Neural cell (in vitro differentiated cells): Measurements from ENCODE around the gene PKNOX1. TPM values are rescaled to one million over a fixed set of nuclear protein-coding genes. Genes with fewer than 3 reads are reported as not detected.

Source experiments
- H2AFZ ChIP-seq: fragments of 200-600, 300-800 bp; sonication (generic), shearing (Covaris generic); 2 replicates; pipeline ENCODE4 v1.6.0; 2014; ENCODE audit warnings: low read depth, mild to moderate bottlenecking, antibody characterized with exemption, low read length, moderate library complexity
- H3F3A ChIP-seq: fragments of 200-600 bp; shearing (Covaris generic); 2 replicates; pipeline ENCODE4 v1.6.1; 2016; ENCODE audit warnings: mild to moderate bottlenecking, moderate library complexity, mixed read lengths, antibody characterized with exemption, low read length; ENCODE audit not compliant: insufficient read depth, poor library complexity, severe bottlenecking
- H3K27ac ChIP-seq: fragments of 200-600, 300-800 bp; sonication (generic), shearing (Covaris generic); 2 replicates; pipeline ENCODE4 v1.5.1; 2014; ENCODE audit warnings: mild to moderate bottlenecking, low read length, moderate library complexity
- H3K27me3 ChIP-seq: fragments of 300-800, 200-600 bp; sonication (generic), shearing (Covaris generic); 2 replicates; pipeline ENCODE4 v1.6.0; 2014; ENCODE audit warnings: mild to moderate bottlenecking, low read depth, low read length, moderate library complexity; ENCODE audit not compliant: insufficient read depth
- H3K36me3 ChIP-seq: fragments of 300-800, 200-600 bp; sonication (generic), shearing (Covaris generic); 2 replicates; pipeline ENCODE4 v1.5.1; 2014; ENCODE audit warnings: mild to moderate bottlenecking, antibody characterized with exemption, low read length, moderate library complexity; ENCODE audit not compliant: insufficient read depth
- H3K4me2 ChIP-seq: fragments of 300-800, 200-600 bp; sonication (generic), shearing (Covaris generic); 2 replicates; pipeline ENCODE4 v1.6.0; 2014; ENCODE audit warnings: mild to moderate bottlenecking, low read length
- H3K4me3 ChIP-seq: fragments of 300-800, 200-600 bp; sonication (generic), shearing (Covaris generic); 2 replicates; pipeline ENCODE4 v1.5.1; 2014; ENCODE audit warnings: mild to moderate bottlenecking, low read length, moderate library complexity
- H3K79me2 ChIP-seq: fragments of 200-600 bp; shearing (Covaris generic); replicated peaks from 2 replicates; pipeline ENCODE4 v1.6.0; 2014; ENCODE audit warnings: mild to moderate bottlenecking, low read length, moderate library complexity; ENCODE audit not compliant: insufficient read depth
- H3K9ac ChIP-seq: fragments of 300-800, 200-600 bp; sonication (generic), shearing (Covaris generic); 2 replicates; pipeline ENCODE4 v1.6.1; 2016; ENCODE audit warnings: mild to moderate bottlenecking, low read length, mixed read lengths
- H3K9me2 ChIP-seq: fragments of 200-600 bp; shearing (Covaris generic); 2 replicates; pipeline ENCODE4 v1.6.1; 2016; ENCODE audit warnings: mild to moderate bottlenecking, low read length, mixed read lengths; ENCODE audit not compliant: insufficient read depth
- H3K9me3 ChIP-seq: fragments of 200-600, 300-800 bp; sonication (generic), shearing (Covaris generic); 2 replicates; pipeline ENCODE4 v1.6.1; 2016; ENCODE audit warnings: mild to moderate bottlenecking, mixed run types, low read length, moderate library complexity, mixed read lengths
- H4K20me1 ChIP-seq: fragments of 200-600 bp; shearing (Covaris generic); 2 replicates; pipeline ENCODE4 v1.6.1; 2016; ENCODE audit warnings: mild to moderate bottlenecking, mixed run types; ENCODE audit not compliant: insufficient read depth
- EP300 ChIP-seq: fragments of 450-650 bp; conservative IDR thresholded peaks from 2 replicates; pipeline ENCODE4 v1.6.1; 2014; ENCODE audit warnings: antibody characterized with exemption, mild to moderate bottlenecking, moderate library complexity; ENCODE audit not compliant: poor library complexity, severe bottlenecking
- EZH2 ChIP-seq: fragments of 200-600, 300-800 bp; shearing (Covaris generic), sonication (generic); IDR thresholded peaks from 2 replicates; pipeline ENCODE4 v1.6.1; 2014; ENCODE audit warnings: antibody characterized with exemption, low read length, borderline replicate concordance, mild to moderate bottlenecking; ENCODE audit not compliant: insufficient read depth, poor library complexity, severe bottlenecking
- MXI1 ChIP-seq: fragments of 450-650 bp; conservative IDR thresholded peaks from 2 replicates; pipeline ENCODE4 v1.6.1; 2014; ENCODE audit warnings: antibody characterized with exemption, mild to moderate bottlenecking; ENCODE audit not compliant: poor library complexity, severe bottlenecking
- POLR2AphosphoS5 ChIP-seq: IDR thresholded peaks from 2 replicates; pipeline ENCODE4 v1.6.1; 2012
- RAD21 ChIP-seq: fragments of 450-650 bp; conservative IDR thresholded peaks from 2 replicates; pipeline ENCODE4 v1.6.1; 2014; ENCODE audit warnings: antibody characterized with exemption, mild to moderate bottlenecking, moderate library complexity
- SMC3 ChIP-seq: fragments of 450-650 bp; conservative IDR thresholded peaks from 2 replicates; pipeline ENCODE4 v1.6.1; 2014; ENCODE audit warnings: antibody characterized with exemption, mild to moderate bottlenecking, moderate library complexity; ENCODE audit not compliant: poor library complexity
- TAF1 ChIP-seq: IDR thresholded peaks from 2 replicates; pipeline ENCODE4 v1.6.1; 2012; ENCODE audit warnings: low read depth
- polyA plus RNA-seq: library from polyadenylated mRNA; depleted of rRNA; stranded (reverse); fragments of >200 nt; gene quantifications from 2 replicates; pipeline ENCODE4 v1.2.3, GENCODE V29; 2014
- TF ChIP-seq, protein P1 (sequence below): IDR thresholded peaks from 2 replicates; pipeline ENCODE4 v1.6.1; 2012; ENCODE audit warnings: borderline replicate concordance
- TF ChIP-seq, protein P2 (sequence below): fragments of 450-650 bp; IDR thresholded peaks from 2 replicates; pipeline ENCODE4 v1.5.1; 2014; ENCODE audit warnings: antibody characterized with exemption, mild to moderate bottlenecking, moderate library complexity; ENCODE audit not compliant: poor library complexity, severe bottlenecking

PKNOX1 gene
- polyA plus RNA-seq, 1 donor from 2014 or later = 6.9 TPM

DNA sequence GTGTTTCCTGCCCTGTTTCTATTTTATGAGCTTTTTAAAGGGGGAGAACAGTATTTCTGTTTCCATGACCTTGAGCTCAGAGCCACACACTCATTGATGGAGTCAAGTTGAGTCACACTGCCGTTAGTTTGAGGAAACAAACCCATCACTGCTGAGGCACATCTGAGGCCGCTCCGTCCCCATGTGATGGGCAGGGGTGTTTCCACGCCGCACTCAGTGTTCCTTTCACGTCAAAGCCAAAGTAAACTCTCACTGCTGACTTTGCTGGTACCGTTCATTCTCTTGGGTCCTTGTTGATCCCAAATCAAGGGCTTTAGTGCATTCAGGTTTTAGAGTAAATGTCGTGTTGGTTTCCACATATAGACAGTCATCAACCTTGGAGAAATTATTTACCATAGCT, 48.8 kb downstream of the PKNOX1 start:
- peaks cover 4% of the 10 kb centered on the region for H3K36me3 ChIP-seq
- no peaks in the 10 kb centered on the region for H3K9me3 ChIP-seq
- no peak overlapping the region for H3K4me2 ChIP-seq
- no peaks in the 10 kb centered on the region for H3F3A ChIP-seq
- H3K9me2 ChIP-seq = no peaks in the 10 kb centered on the region
- no peaks in the 10 kb centered on the region for H3K79me2 ChIP-seq
- H2AFZ ChIP-seq = no peak overlapping the region
- no peak overlapping the region for H3K27ac ChIP-seq
- H3K4me3 ChIP-seq = no peak overlapping the region
- no peak overlapping the region for H3K9ac ChIP-seq
- TF ChIP-seq, protein P1, sequence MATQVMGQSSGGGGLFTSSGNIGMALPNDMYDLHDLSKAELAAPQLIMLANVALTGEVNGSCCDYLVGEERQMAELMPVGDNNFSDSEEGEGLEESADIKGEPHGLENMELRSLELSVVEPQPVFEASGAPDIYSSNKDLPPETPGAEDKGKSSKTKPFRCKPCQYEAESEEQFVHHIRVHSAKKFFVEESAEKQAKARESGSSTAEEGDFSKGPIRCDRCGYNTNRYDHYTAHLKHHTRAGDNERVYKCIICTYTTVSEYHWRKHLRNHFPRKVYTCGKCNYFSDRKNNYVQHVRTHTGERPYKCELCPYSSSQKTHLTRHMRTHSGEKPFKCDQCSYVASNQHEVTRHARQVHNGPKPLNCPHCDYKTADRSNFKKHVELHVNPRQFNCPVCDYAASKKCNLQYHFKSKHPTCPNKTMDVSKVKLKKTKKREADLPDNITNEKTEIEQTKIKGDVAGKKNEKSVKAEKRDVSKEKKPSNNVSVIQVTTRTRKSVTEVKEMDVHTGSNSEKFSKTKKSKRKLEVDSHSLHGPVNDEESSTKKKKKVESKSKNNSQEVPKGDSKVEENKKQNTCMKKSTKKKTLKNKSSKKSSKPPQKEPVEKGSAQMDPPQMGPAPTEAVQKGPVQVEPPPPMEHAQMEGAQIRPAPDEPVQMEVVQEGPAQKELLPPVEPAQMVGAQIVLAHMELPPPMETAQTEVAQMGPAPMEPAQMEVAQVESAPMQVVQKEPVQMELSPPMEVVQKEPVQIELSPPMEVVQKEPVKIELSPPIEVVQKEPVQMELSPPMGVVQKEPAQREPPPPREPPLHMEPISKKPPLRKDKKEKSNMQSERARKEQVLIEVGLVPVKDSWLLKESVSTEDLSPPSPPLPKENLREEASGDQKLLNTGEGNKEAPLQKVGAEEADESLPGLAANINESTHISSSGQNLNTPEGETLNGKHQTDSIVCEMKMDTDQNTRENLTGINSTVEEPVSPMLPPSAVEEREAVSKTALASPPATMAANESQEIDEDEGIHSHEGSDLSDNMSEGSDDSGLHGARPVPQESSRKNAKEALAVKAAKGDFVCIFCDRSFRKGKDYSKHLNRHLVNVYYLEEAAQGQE = no peak
- TF ChIP-seq SMC3 (no peak), MXI1 (no peak), RAD21 (no peak), POLR2AphosphoS5 (no peak), EP300 (no peak), TAF1 (no peak), EZH2 (no peak)
- TF ChIP-seq, protein P2, sequence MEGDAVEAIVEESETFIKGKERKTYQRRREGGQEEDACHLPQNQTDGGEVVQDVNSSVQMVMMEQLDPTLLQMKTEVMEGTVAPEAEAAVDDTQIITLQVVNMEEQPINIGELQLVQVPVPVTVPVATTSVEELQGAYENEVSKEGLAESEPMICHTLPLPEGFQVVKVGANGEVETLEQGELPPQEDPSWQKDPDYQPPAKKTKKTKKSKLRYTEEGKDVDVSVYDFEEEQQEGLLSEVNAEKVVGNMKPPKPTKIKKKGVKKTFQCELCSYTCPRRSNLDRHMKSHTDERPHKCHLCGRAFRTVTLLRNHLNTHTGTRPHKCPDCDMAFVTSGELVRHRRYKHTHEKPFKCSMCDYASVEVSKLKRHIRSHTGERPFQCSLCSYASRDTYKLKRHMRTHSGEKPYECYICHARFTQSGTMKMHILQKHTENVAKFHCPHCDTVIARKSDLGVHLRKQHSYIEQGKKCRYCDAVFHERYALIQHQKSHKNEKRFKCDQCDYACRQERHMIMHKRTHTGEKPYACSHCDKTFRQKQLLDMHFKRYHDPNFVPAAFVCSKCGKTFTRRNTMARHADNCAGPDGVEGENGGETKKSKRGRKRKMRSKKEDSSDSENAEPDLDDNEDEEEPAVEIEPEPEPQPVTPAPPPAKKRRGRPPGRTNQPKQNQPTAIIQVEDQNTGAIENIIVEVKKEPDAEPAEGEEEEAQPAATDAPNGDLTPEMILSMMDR = no peak
- H3K27me3 ChIP-seq = no peaks in the 10 kb centered on the region
- H4K20me1 ChIP-seq = no peaks in the 10 kb centered on the region

DNA sequence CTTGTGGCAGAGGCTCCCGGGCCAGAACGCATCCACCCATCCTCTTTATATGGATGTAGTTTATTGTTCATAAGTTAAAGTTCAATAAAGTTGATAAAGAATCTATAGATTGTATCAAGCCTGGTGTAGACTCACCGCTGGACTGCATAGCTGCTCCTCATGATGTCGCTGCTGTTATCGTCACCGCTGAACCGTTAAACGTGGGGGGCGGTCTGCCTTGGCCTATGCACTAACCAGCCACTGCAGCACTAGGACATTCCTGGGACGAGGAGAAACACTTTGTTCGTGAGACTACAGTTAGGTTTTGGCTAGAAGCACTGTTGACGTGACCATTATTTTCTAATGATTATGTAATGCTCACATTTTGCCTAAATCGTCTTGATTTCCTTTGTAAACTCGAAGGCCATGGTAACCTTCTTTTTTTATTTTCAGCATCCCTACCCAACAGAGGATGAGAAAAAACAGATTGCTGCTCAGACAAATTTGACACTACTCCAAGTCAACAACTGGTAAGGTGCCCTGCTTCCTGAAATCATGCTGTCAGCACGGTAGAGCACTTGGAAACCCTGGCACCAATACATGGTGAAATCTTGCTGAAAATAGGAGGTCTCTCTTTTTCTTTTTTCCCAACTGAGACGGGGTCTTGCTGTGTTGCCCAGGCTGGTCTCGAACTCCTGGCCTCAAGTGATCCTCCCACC, 50.2 kb downstream of the PKNOX1 start:
- no peaks in the 10 kb centered on the region for H3K9me2 ChIP-seq
- H3F3A ChIP-seq = no peaks in the 10 kb centered on the region
- H2AFZ ChIP-seq = no peak overlapping the region
- H3K79me2 ChIP-seq = no peaks in the 10 kb centered on the region
- H3K27ac ChIP-seq = no peak overlapping the region
- H4K20me1 ChIP-seq = no peaks in the 10 kb centered on the region
- H3K36me3 ChIP-seq = peaks cover 4% of the 10 kb centered on the region
- no peak overlapping the region for H3K9ac ChIP-seq
- no peaks in the 10 kb centered on the region for H3K27me3 ChIP-seq
- no peak overlapping the region for H3K4me2 ChIP-seq
- H3K4me3 ChIP-seq = no peak overlapping the region
- no peaks in the 10 kb centered on the region for H3K9me3 ChIP-seq
- no peak for TF ChIP-seq TAF1
- TF ChIP-seq MXI1 = no peak
- TF ChIP-seq, protein P2 = no peak
- TF ChIP-seq EP300 = no peak
- no peak for TF ChIP-seq RAD21
- no peak for TF ChIP-seq POLR2AphosphoS5
- TF ChIP-seq, protein P1 = no peak
- no peak for TF ChIP-seq EZH2
- no peak for TF ChIP-seq SMC3
